ENCODE results near the gene EXOC4.

EXOC4 gene

GRCh38 chr7:133919810-133920209, 666.9 kb downstream of the EXOC4 start:
- no peak for DNase-seq

GRCh38 chr7:133921635-133922182, 668.8 kb downstream of the EXOC4 start:
- DNase-seq: no peak

- DNase-seq: no peak
Observed at GRCh38 chr7:133923974-133924373, 671.1 kb downstream of the EXOC4 start.

- no peak for DNase-seq
Observed at GRCh38 chr7:133931053-133931452, 678.2 kb downstream of the EXOC4 start.

GRCh38 chr7:133932591-133932990, 679.7 kb downstream of the EXOC4 start:
- no peak for DNase-seq

- DNase-seq: no peak
Observed at GRCh38 chr7:133934262-133934976, 681.5 kb downstream of the EXOC4 start.

GRCh38 chr7:133934977-133935330, 682.1 kb downstream of the EXOC4 start:
- DNase-seq: no peak

- no peak for DNase-seq
Observed at GRCh38 chr7:133936074-133936473, 683.2 kb downstream of the EXOC4 start.

- no peak for DNase-seq
Observed at GRCh38 chr7:133937786-133938185, 684.9 kb downstream of the EXOC4 start.

GRCh38 chr7:133940368-133940767, 687.5 kb downstream of the EXOC4 start:
- no peak for DNase-seq

GRCh38 chr7:133941496-133941895, 688.6 kb downstream of the EXOC4 start:
- no peak for DNase-seq

GRCh38 chr7:133945497-133945896, 692.6 kb downstream of the EXOC4 start:
- DNase-seq: no peak

GRCh38 chr7:133947458-133948254, 694.8 kb downstream of the EXOC4 start:
- no peak for DNase-seq

GRCh38 chr7:133948588-133948987, 695.7 kb downstream of the EXOC4 start:
- DNase-seq: no peak

GRCh38 chr7:133950855-133951254, 698.0 kb downstream of the EXOC4 start:
- no peak for DNase-seq

GRCh38 chr7:133955208-133955607, 702.3 kb downstream of the EXOC4 start:
- DNase-seq: no peak

- no peak for DNase-seq
Observed at GRCh38 chr7:133957845-133958244, 705.0 kb downstream of the EXOC4 start.

GRCh38 chr7:133958822-133959221, 705.9 kb downstream of the EXOC4 start:
- DNase-seq: no peak

GRCh38 chr7:133959505-133959904, 706.6 kb downstream of the EXOC4 start:
- no peak for DNase-seq

GRCh38 chr7:133961724-133962123, 708.8 kb downstream of the EXOC4 start:
- DNase-seq: peak; percentile 0

GRCh38 chr7:133962646-133963045, 709.8 kb downstream of the EXOC4 start:
- DNase-seq: no peak

- DNase-seq: no peak
Observed at GRCh38 chr7:133963629-133964028, 710.8 kb downstream of the EXOC4 start.

GRCh38 chr7:133971625-133972024, 718.7 kb downstream of the EXOC4 start:
- DNase-seq: no peak

- no peak for DNase-seq
Observed at GRCh38 chr7:133973710-133974109, 720.8 kb downstream of the EXOC4 start.

Measured in activated CD4-positive, alpha-beta T cell treated with anti-CD3 and anti-CD28 coated beads, Interleukin-2, amount 50 U/mL, for 16 hours (primary cell).